HEK293 (cell line): Measurements from ENCODE around the gene MRPS22.

Source experiments
- BCL11A ChIP-seq: fragments of 450-650 bp; formaldehyde crosslinking; IDR thresholded peaks from 2 replicates; pipeline ENCODE4 v1.5.1; 2016; ENCODE audit warnings: low read depth, missing biosample characterization, missing genetic modification characterization
- CTCF ChIP-seq: fragments of 450-650 bp; formaldehyde crosslinking; IDR thresholded peaks from 2 replicates; pipeline ENCODE4 v1.5.1; 2016; ENCODE audit warnings: missing biosample characterization, missing genetic modification characterization
- GLIS2 ChIP-seq: fragments of 450-650 bp; formaldehyde crosslinking; IDR thresholded peaks from 2 replicates; pipeline ENCODE4 v1.5.1; 2016; ENCODE audit warnings: missing biosample characterization, missing genetic modification characterization
- PBX3 ChIP-seq: sonication (generic); formaldehyde crosslinking; IDR thresholded peaks from 2 replicates; pipeline ENCODE4 v1.8.1; 2022; ENCODE audit warnings: mild to moderate bottlenecking, moderate library complexity, missing genetic modification reagents
- REPIN1 ChIP-seq: fragments of 450-650 bp; formaldehyde crosslinking; IDR thresholded peaks from 2 replicates; pipeline ENCODE4 v1.5.1; 2017; ENCODE audit warnings: missing biosample characterization, missing genetic modification characterization, low read depth
- YY1 ChIP-seq: fragments of 450-650 bp; formaldehyde crosslinking; IDR thresholded peaks from 2 replicates; pipeline ENCODE4 v1.5.1; 2018; ENCODE audit warnings: missing biosample characterization, missing genetic modification characterization
- ZNF184 ChIP-seq: fragments of 450-650 bp; IDR thresholded peaks from 2 replicates; pipeline ENCODE4 v1.5.1; 2018; ENCODE audit warnings: missing biosample characterization, mild to moderate bottlenecking, missing genetic modification characterization
- ZNF362 ChIP-seq: fragments of 450-650 bp; formaldehyde crosslinking; IDR thresholded peaks from 2 replicates; pipeline ENCODE4 v1.5.1; 2016; ENCODE audit warnings: missing biosample characterization, missing genetic modification characterization
- ZNF423 ChIP-seq: fragments of 450-650 bp; formaldehyde crosslinking; IDR thresholded peaks from 2 replicates; pipeline ENCODE4 v1.5.1; 2016; ENCODE audit warnings: missing biosample characterization, missing genetic modification characterization
- ZNF785 ChIP-seq: fragments of 450-650 bp; formaldehyde crosslinking; IDR thresholded peaks from 2 replicates; pipeline ENCODE4 v1.5.1; 2016; ENCODE audit warnings: missing biosample characterization, missing genetic modification characterization

GRCh38 chr3:139309880-139310279 lies 33.9 kb upstream of the MRPS22 start:
- TF ChIP-seq GLIS2 (no peak), CTCF (tag by site-specific recombination) (no peak), REPIN1 (tag by site-specific recombination) (no peak), YY1 (tag by site-specific recombination) (no peak), PBX3 (CRISPR knock-in tag) (no peak), BCL11A (tag by site-specific recombination) (no peak), ZNF423 (no peak), ZNF184 (no peak), ZNF785 (tag by site-specific recombination) (no peak), ZNF362 (tag by site-specific recombination) (no peak)
